T-helper 1 cell treated with Interleukin-12 subunit alpha and Interleukin-12 subunit beta and Interleukin-4 antibody, amounts not matched to agents 30 μg/mL and 1 μg/mL, for 36 hours (primary cell): Measurements from ENCODE around the gene TNFRSF13B.
"Not testable (repeated sequence)": the region's sequence is repeated elsewhere in the genome, so short reads cannot be mapped to it uniquely, and the experiment has no call there.

Source experiments
- H3K27ac Mint-ChIP-seq: one replicate; pipeline ENCODE4 v1.8.0; 2021; ENCODE audit warnings: mild to moderate bottlenecking, mixed read lengths
- H3K27me3 Mint-ChIP-seq: one replicate; pipeline ENCODE4 v1.8.0; 2021; ENCODE audit warnings: low read depth, mixed read lengths
- H3K36me3 Mint-ChIP-seq: one replicate; pipeline ENCODE4 v1.8.0; 2021; ENCODE audit warnings: low read depth, mixed read lengths
- H3K4me1 Mint-ChIP-seq: one replicate; pipeline ENCODE4 v1.8.0; 2021; ENCODE audit warnings: low read depth, mixed read lengths
- H3K4me3 Mint-ChIP-seq: one replicate; pipeline ENCODE4 v1.8.0; 2021; ENCODE audit warnings: mild to moderate bottlenecking, moderate library complexity, mixed read lengths
- H3K9me3 Mint-ChIP-seq: one replicate; pipeline ENCODE4 v1.8.0; 2021; ENCODE audit warnings: mixed read lengths

The TNFRSF13B gene

GRCh38 chr17:16926571-16927451 lies 45.1 kb downstream of the TNFRSF13B start:
- Mint-ChIP-seq H3K4me1 (no peaks in the 10 kb centered on the region), H3K27ac (peak overlapping the region; percentile 15), H3K27me3 (no peaks in the 10 kb centered on the region), H3K9me3 (no peaks in the 10 kb centered on the region), H3K36me3 (no peaks in the 10 kb centered on the region), H3K4me3 (no peak overlapping the region)

GRCh38 chr17:16926061-16926511 lies 45.8 kb downstream of the TNFRSF13B start:
- Mint-ChIP-seq H3K36me3 (no peaks in the 10 kb centered on the region), H3K4me1 (no peaks in the 10 kb centered on the region), H3K4me3 (no peak overlapping the region), H3K9me3 (no peaks in the 10 kb centered on the region), H3K27me3 (no peaks in the 10 kb centered on the region), H3K27ac (no peak overlapping the region)

GRCh38 chr17:16925461-16926060 lies 46.4 kb downstream of the TNFRSF13B start:
- H3K27me3 Mint-ChIP-seq, result no peaks in the 10 kb centered on the region
- H3K4me1 Mint-ChIP-seq, result no peaks in the 10 kb centered on the region
- no peak overlapping the region for H3K4me3 Mint-ChIP-seq
- no peaks in the 10 kb centered on the region for H3K36me3 Mint-ChIP-seq
- no peak overlapping the region for H3K27ac Mint-ChIP-seq
- no peaks in the 10 kb centered on the region for H3K9me3 Mint-ChIP-seq

GRCh38 chr17:16924696-16925440 lies 47.0 kb downstream of the TNFRSF13B start:
- Mint-ChIP-seq H3K27me3 (no peaks in the 10 kb centered on the region), H3K36me3 (no peaks in the 10 kb centered on the region), H3K9me3 (no peaks in the 10 kb centered on the region), H3K4me1 (no peaks in the 10 kb centered on the region), H3K27ac (no peak overlapping the region), H3K4me3 (no peak overlapping the region)

- Mint-ChIP-seq H3K36me3 (no peaks in the 10 kb centered on the region), H3K4me3 (no peak overlapping the region), H3K9me3 (no peaks in the 10 kb centered on the region)
These were observed 47.8 kb downstream of the TNFRSF13B start for GRCh38 chr17:16923904-16924695.

GRCh38 chr17:16923097-16923903 lies 48.6 kb downstream of the TNFRSF13B start:
- no peak overlapping the region for H3K27ac Mint-ChIP-seq
- no peaks in the 10 kb centered on the region for H3K4me1 Mint-ChIP-seq
- no peaks in the 10 kb centered on the region for H3K27me3 Mint-ChIP-seq
- H3K36me3 Mint-ChIP-seq, result no peaks in the 10 kb centered on the region
- no peak overlapping the region for H3K4me3 Mint-ChIP-seq
- no peaks in the 10 kb centered on the region for H3K9me3 Mint-ChIP-seq

More at GRCh38 chr17:16923904-16924695, 47.8 kb downstream of the TNFRSF13B start:
- H3K4me1 Mint-ChIP-seq, result no peaks in the 10 kb centered on the region
- no peaks in the 10 kb centered on the region for H3K27me3 Mint-ChIP-seq
- H3K27ac Mint-ChIP-seq, result no peak overlapping the region

- no peaks in the 10 kb centered on the region for H3K4me1 Mint-ChIP-seq
- H3K36me3 Mint-ChIP-seq, result no peaks in the 10 kb centered on the region
- no peaks in the 10 kb centered on the region for H3K9me3 Mint-ChIP-seq
- H3K27me3 Mint-ChIP-seq, result peaks cover 4% of the 10 kb centered on the region
- no peak overlapping the region for H3K4me3 Mint-ChIP-seq
- no peak overlapping the region for H3K27ac Mint-ChIP-seq
These were observed 49.4 kb downstream of the TNFRSF13B start for GRCh38 chr17:16922386-16923096.

- not testable (repeated sequence) for H3K4me3 Mint-ChIP-seq, H3K27ac Mint-ChIP-seq, H3K27me3 Mint-ChIP-seq, H3K9me3 Mint-ChIP-seq, H3K4me1 Mint-ChIP-seq, H3K36me3 Mint-ChIP-seq
These were observed 50.5 kb downstream of the TNFRSF13B start for GRCh38 chr17:16921451-16921850.

GRCh38 chr17:16920628-16921020 lies 51.3 kb downstream of the TNFRSF13B start:
- Mint-ChIP-seq H3K36me3 (no peaks in the 10 kb centered on the region), H3K4me3 (no peak overlapping the region), H3K9me3 (no peaks in the 10 kb centered on the region), H3K27ac (no peak overlapping the region), H3K4me1 (no peaks in the 10 kb centered on the region), H3K27me3 (peaks cover 4% of the 10 kb centered on the region)

GRCh38 chr17:16919663-16920627 lies 52.0 kb downstream of the TNFRSF13B start:
- Mint-ChIP-seq H3K4me1 (no peaks in the 10 kb centered on the region), H3K4me3 (no peak overlapping the region), H3K9me3 (no peaks in the 10 kb centered on the region), H3K36me3 (no peaks in the 10 kb centered on the region), H3K27me3 (peaks cover 4% of the 10 kb centered on the region), H3K27ac (no peak overlapping the region)

GRCh38 chr17:16918443-16918842 lies 53.5 kb downstream of the TNFRSF13B start:
- Mint-ChIP-seq H3K36me3 (no peaks in the 10 kb centered on the region), H3K9me3 (no peaks in the 10 kb centered on the region), H3K4me1 (no peaks in the 10 kb centered on the region), H3K27ac (no peak overlapping the region), H3K4me3 (no peak overlapping the region), H3K27me3 (peaks cover 4% of the 10 kb centered on the region)

- Mint-ChIP-seq H3K9me3 (no peaks in the 10 kb centered on the region), H3K4me3 (no peak overlapping the region), H3K27me3 (peaks cover 4% of the 10 kb centered on the region), H3K36me3 (no peaks in the 10 kb centered on the region), H3K27ac (no peak overlapping the region), H3K4me1 (no peaks in the 10 kb centered on the region)
These were observed 54.1 kb downstream of the TNFRSF13B start for GRCh38 chr17:16917671-16918394.
